ENCODE results near the gene ASGR1.
A peak's percentile ranks its signal among the peaks of the same experiment; 100 is the strongest.

ASGR1 gene

DNA sequence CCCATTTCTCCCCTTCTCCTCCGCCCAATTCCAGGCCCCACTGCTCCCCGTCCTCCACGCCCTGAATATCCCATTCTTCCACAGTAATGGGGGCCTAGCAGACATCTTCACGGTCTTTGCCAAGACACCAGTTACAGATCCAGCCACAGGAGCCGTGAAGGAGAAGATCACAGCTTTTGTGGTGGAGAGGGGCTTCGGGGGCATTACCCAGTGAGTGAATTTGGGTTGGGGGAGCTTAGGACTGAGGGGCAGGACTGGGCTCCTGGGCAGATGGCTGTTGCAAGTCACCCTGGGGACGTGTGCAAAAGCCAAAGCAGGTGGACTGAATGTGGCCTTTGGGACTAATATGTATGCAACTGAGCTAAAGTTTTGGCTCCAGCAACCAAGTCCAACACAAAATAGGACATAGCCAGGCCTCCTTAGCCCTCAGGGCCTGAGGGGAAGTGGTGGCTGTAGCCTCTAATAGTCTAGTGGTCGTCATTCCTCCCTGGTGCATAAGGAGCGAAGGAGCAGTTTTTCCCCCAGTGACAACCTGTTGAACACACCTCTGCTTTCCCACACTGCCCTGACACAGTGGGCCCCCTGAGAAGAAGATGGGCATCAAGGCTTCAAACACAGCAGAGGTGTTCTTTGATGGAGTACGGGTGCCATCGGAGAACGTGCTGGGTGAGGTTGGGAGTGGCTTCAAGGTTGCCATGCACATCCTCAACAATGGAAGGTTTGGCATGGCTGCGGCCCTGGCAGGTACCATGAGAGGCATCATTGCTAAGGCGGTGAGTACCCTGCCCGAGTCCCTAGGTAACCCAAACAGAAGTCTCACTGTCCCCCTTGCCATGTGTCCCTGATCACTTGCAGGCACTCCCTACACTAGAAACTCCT lies 43.2 kb upstream of the ASGR1 start:
- Histone ChIP-seq H2AK5ac (ENCODE audit: low read length) (no peak overlapping the region), H3K4me1 (ENCODE audit: control insufficient read depth in 1 of 2, insufficient read depth in 2 of 2, low read length in 2 of 2) (peaks cover 38 to 40% of the 10 kb centered on the region in 2 experiments), H3K4ac (ENCODE audit: low read depth, low read length) (no peak overlapping the region), H3K79me1 (ENCODE audit: low read length) (peaks cover 22% of the 10 kb centered on the region), H2AFZ (ENCODE audit: insufficient read depth, low read length, poor library complexity) (no peak overlapping the region), H4K12ac (ENCODE audit: low read depth, low read length) (no peak overlapping the region), H3K14ac (ENCODE audit: low read length) (no peak overlapping the region), H3K79me2 (ENCODE audit: control insufficient read depth, insufficient read depth, low read length, poor library complexity) (peaks cover 10% of the 10 kb centered on the region), H3K36me3 (ENCODE audit: control insufficient read depth in 1 of 2, insufficient read depth in 2 of 2, low read length in 2 of 2) (peaks cover 64 to 66% of the 10 kb centered on the region in 2 experiments), H3K18ac (ENCODE audit: low read length) (no peak overlapping the region), H3K4me2 (ENCODE audit: low read length) (no peak overlapping the region), H3K27ac (ENCODE audit: low read depth, low read length) (peak overlapping the region; percentile 3), H3K9ac (ENCODE audit: low read length) (no peak overlapping the region), H3K4me3 (ENCODE audit: low read depth, low read length) (no peak overlapping the region), H2BK120ac (ENCODE audit: insufficient read depth, low read length, poor library complexity) (no peak overlapping the region), H2BK12ac (ENCODE audit: low read length) (no peak overlapping the region), H4K8ac (ENCODE audit: low read depth, low read length) (no peak overlapping the region), H3K27me3 (ENCODE audit: insufficient read depth, low read length) (no peaks in the 10 kb centered on the region), H2BK5ac (ENCODE audit: low read depth, low read length, poor library complexity) (no peak overlapping the region), H4K91ac (ENCODE audit: low read depth, low read length) (no peak overlapping the region), H3K23ac (ENCODE audit: low read length) (no peak overlapping the region), H3K9me3 (ENCODE audit: insufficient read depth, low read depth, low read length) (no peaks in the 10 kb centered on the region)
- no CpG with 5 or more reads among the region's 15 CpGs for WGBS (ENCODE audit: extremely low coverage, insufficient coverage, insufficient read length)
- DNase-seq, result no peak

DNA sequence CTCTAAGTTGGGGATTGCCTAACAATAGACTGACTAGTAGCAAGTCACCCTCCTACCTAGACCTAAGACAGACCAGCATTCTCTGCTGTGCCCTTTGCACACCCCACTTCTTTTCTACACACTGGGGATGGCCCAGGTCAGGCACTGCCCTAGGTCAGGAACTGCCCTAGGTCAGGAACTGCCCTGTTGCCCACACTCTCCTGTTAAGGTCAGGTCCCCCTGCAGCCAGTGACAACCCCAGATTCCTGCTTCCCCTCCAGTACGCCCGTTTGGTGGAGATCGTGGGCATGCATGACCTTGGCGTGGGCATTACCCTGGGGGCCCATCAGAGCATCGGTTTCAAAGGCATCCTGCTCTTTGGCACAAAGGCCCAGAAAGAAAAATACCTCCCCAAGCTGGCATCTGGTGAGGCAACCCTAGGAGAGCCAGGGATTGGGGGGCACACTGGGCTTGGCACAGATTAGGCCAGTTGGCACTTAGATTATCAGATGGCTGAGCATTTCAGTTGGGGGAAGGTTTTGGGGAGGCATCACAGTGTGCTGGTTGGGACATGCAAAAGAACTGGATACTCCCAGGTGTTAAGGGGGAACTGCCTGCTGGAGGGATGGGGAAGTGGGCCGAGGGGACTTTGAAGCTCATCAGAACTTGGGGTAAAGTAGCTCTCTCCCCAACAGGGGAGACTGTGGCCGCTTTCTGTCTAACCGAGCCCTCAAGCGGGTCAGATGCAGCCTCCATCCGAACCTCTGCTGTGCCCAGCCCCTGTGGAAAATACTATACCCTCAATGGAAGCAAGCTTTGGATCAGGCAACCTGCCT lies 42.3 kb upstream of the ASGR1 start:
- Histone ChIP-seq H3K23ac (ENCODE audit: low read length) (no peak overlapping the region), H3K18ac (ENCODE audit: low read length) (peak overlapping the region; percentile 95), H2BK5ac (ENCODE audit: low read depth, low read length, poor library complexity) (no peak overlapping the region), H3K79me1 (ENCODE audit: low read length) (peaks cover 24% of the 10 kb centered on the region), H3K9ac (ENCODE audit: low read length) (no peak overlapping the region), H3K14ac (ENCODE audit: low read length) (peak overlapping the region; percentile 95), H4K91ac (ENCODE audit: low read depth, low read length) (peak overlapping the region; percentile 99), H2AFZ (ENCODE audit: insufficient read depth, low read length, poor library complexity) (no peak overlapping the region), H2BK120ac (ENCODE audit: insufficient read depth, low read length, poor library complexity) (no peak overlapping the region), H3K4me2 (ENCODE audit: low read length) (peak overlapping the region; percentile 85), H3K4me3 (ENCODE audit: low read depth, low read length) (no peak overlapping the region), H3K27ac (ENCODE audit: low read depth, low read length) (peak overlapping the region; percentile 98), H3K79me2 (ENCODE audit: control insufficient read depth, insufficient read depth, low read length, poor library complexity) (peaks cover 10% of the 10 kb centered on the region), H2BK12ac (ENCODE audit: low read length) (no peak overlapping the region), H3K36me3 (ENCODE audit: control insufficient read depth in 1 of 2, insufficient read depth in 2 of 2, low read length in 2 of 2) (peaks cover 55 to 58% of the 10 kb centered on the region in 2 experiments), H3K27me3 (ENCODE audit: insufficient read depth, low read length) (no peaks in the 10 kb centered on the region), H3K4me1 (ENCODE audit: control insufficient read depth in 1 of 2, insufficient read depth in 2 of 2, low read length in 2 of 2) (peaks cover 39 to 45% of the 10 kb centered on the region in 2 experiments), H4K8ac (ENCODE audit: low read depth, low read length) (peak overlapping the region; percentile 39), H4K12ac (ENCODE audit: low read depth, low read length) (peak overlapping the region; percentile 49), H3K4ac (ENCODE audit: low read depth, low read length) (peak overlapping the region; percentile 65), H2AK5ac (ENCODE audit: low read length) (no peak overlapping the region), H3K9me3 (ENCODE audit: insufficient read depth, low read depth, low read length) (no peaks in the 10 kb centered on the region)
- WGBS (ENCODE audit: extremely low coverage, insufficient coverage, insufficient read length), result no CpG with 5 or more reads among the region's 10 CpGs
- DNase-seq, result no peak

DNA sequence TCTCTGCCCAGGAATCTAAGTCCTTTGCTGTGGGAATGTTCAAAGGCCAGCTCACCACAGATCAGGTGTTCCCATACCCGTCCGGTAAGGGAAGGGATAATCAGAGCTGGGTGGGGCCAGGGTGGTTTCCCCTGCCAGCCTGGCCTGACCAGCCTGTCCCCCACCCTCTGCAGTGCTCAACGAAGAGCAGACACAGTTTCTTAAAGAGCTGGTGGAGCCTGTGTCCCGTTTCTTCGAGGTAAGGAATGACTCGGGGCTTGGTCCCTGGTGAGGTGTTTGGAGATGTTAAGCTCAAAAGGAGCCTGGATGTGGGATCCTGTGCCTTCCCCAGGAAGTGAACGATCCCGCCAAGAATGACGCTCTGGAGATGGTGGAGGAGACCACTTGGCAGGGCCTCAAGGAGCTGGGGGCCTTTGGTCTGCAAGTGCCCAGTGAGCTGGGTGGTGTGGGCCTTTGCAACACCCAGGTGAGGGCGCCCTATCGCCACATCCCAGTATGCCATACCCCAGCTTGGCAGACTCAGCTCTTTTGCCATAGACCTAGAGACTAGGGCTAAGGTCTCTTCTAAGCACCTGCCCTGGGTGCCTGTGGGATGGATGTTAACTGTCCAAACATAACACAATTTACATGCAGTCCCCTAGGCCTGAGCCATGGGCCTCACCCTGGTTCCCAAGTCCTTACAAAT lies 41.6 kb upstream of the ASGR1 start:
- Histone ChIP-seq H2BK120ac (ENCODE audit: insufficient read depth, low read length, poor library complexity) (peak overlapping the region; percentile 49), H3K14ac (ENCODE audit: low read length) (peak overlapping the region; percentile 95), H3K4me2 (ENCODE audit: low read length) (peak overlapping the region; percentile 85), H3K9ac (ENCODE audit: low read length) (peak overlapping the region; percentile 93), H3K79me2 (ENCODE audit: control insufficient read depth, insufficient read depth, low read length, poor library complexity) (peaks cover 10% of the 10 kb centered on the region), H3K36me3 (ENCODE audit: control insufficient read depth in 1 of 2, insufficient read depth in 2 of 2, low read length in 2 of 2) (peaks cover 48 to 50% of the 10 kb centered on the region in 2 experiments), H2AK5ac (ENCODE audit: low read length) (peak overlapping the region; percentile 71), H2BK12ac (ENCODE audit: low read length) (no peak overlapping the region), H3K18ac (ENCODE audit: low read length) (peak overlapping the region; percentile 95), H3K23ac (ENCODE audit: low read length) (no peak overlapping the region), H4K8ac (ENCODE audit: low read depth, low read length) (peak overlapping the region; percentile 71), H2BK5ac (ENCODE audit: low read depth, low read length, poor library complexity) (peak overlapping the region; percentile 96), H3K4ac (ENCODE audit: low read depth, low read length) (peak overlapping the region; percentile 65), H4K91ac (ENCODE audit: low read depth, low read length) (peak overlapping the region; percentile 99), H4K12ac (ENCODE audit: low read depth, low read length) (peak overlapping the region; percentile 49), H3K4me3 (ENCODE audit: low read depth, low read length) (peak overlapping the region; percentile 97), H3K79me1 (ENCODE audit: low read length) (peaks cover 24% of the 10 kb centered on the region), H2AFZ (ENCODE audit: insufficient read depth, low read length, poor library complexity) (no peak overlapping the region), H3K4me1 (ENCODE audit: control insufficient read depth in 1 of 2, insufficient read depth in 2 of 2, low read length in 2 of 2) (peaks cover 46 to 52% of the 10 kb centered on the region in 2 experiments), H3K27me3 (ENCODE audit: insufficient read depth, low read length) (no peaks in the 10 kb centered on the region), H3K27ac (ENCODE audit: low read depth, low read length) (peak overlapping the region; percentile 98), H3K9me3 (ENCODE audit: insufficient read depth, low read depth, low read length) (no peaks in the 10 kb centered on the region)
- DNase-seq, result no peak
- WGBS (ENCODE audit: extremely low coverage, insufficient coverage, insufficient read length), result no CpG with 5 or more reads among the region's 11 CpGs

Data from trophoblast cell (in vitro differentiated cells and primary cell).